Inferior parietal cortex (tissue), 1 donor: ENCODE data around the gene HSPBP1.
"Not testable (repeated sequence)": the region's sequence is repeated elsewhere in the genome, so short reads cannot be mapped to it uniquely, and the experiment has no call there.

Source experiments
- DNase-seq: peaks from one replicate; pipeline ENCODE4 v3.0.0-alpha.2; 2016; ENCODE audit errors: extremely low spot score

The HSPBP1 gene

GRCh38 chr19:55239004-55239403, 40.9 kb downstream of the HSPBP1 start:
- no peak for DNase-seq

GRCh38 chr19:55238030-55238429, 41.9 kb downstream of the HSPBP1 start:
- DNase-seq = no peak

- no peak for DNase-seq
Observed at GRCh38 chr19:55232986-55233385, 46.9 kb downstream of the HSPBP1 start.

DNA sequence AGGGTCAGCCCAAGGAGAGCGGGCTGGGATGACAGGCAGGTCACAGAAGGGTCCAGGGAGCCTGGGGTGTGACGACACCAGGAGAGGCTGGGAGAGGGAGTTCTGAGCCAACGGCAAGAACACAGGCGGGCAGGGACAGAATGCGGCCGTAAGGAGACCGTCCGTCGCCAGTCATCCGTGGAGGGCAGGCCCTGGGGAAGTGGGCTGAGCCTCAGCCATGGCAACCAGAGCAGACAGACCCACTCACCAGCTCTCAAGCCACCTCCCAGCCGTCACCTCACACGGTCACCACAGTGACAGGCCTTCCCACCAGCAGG, 47.7 kb downstream of the HSPBP1 start:
- no peak for DNase-seq

DNA sequence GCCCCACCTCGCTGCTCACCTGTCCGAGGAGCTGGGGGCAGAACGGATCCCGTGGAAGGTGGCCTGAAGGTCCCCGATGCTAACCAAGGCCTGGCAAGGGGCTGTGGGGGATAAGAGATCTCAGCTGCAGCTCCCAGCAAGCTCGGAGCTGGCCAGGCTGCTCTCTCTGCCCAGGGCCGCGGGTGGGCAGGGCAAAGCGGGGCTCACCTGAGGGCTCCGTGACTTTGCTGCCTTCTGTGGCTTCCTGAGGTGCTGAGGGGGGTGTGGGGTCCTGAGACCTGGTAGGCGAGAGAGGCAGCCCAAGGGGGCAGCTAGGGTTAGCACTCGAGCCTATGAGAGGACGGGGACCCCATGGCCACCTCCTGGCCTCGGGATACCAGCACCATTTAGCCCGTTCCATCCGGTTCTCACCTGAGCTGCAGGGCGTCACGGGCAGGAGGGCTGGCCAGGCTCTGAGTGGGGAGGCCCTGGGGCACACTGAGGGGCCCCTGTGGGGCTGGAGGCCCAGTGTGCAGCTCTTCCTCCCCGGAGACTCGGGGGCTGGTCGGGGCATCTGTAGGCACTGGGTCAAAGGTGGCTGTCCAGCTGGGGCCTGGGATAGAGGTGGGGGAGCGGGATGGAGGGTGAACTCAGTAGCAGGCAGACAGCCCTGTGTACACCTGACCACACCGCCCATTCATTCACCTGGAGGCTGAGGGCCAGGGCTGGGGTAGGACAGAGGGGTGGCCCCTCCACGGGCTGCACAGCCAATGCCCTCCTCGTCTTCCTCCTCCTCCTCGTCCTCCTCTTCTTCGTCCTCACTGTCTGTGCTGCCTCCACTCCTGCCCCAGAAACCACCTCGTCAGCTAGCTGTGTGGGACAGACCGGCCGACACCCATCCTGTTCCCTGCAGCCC, 48.3 kb downstream of the HSPBP1 start:
- no peak for DNase-seq

- no peak for DNase-seq
Observed at GRCh38 chr19:55230780-55231179, 49.1 kb downstream of the HSPBP1 start.

- no peak for DNase-seq
Observed at GRCh38 chr19:55230329-55230728, 49.6 kb downstream of the HSPBP1 start.

GRCh38 chr19:55229789-55230182, 50.1 kb downstream of the HSPBP1 start:
- DNase-seq = no peak

DNA sequence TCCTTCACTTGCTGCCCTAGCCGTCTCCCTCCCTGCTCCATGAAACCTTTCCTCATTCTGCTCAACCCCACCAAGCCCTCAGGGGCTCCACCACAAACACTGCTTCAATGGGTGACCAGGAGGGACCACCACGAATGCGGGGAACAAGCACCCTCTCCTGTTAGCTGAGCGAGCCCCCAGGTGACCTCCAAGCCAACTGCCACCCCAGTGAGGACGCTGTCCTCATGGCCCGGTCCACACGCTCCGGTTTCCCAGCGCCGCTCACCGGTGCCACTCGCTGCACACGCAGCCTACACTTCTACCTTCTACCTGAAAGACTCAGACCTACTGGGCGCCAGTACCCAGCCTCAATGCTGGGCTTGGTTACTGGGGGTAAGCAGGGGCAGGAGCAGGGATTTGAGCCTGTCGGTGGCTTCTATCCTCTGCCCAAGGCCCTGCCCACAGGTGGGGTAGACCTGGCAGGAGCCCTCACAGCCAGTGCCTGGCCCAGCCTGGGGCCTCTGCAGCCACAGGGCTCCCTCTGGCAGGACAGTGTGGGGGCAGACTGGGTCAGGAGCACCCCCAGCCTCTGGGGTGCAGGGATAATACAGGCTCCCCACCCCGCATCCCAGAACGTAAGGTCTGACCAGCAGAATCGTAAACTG, 50.6 kb downstream of the HSPBP1 start:
- DNase-seq = no peak

GRCh38 chr19:55228403-55229031, 51.4 kb downstream of the HSPBP1 start, which contains the start of gene TMEM86B:
Gene TMEM86B, minus strand, starts transcription at chr19:55228763. Its CDS starts 22 bp downstream, at chr19:55228741.
- no peak for DNase-seq

DNA sequence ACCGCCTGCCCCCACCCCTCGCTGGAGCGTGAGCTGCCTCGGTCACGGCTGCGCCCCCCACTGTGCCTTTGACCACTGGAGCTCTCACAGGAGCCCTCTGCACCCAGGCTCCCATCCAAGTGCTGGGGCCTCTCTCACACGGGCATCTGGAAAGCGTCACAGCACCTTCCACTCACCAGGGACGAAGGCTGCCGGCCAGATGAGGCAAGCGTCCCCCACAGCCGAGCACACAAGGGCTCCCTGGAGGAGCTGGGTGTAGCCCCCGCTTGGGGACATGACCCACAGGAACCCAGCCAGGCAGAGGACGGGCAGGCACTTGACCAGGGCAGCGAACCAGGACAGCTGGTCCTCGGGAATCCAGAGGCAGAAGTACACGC, 51.9 kb downstream of the HSPBP1 start:
- DNase-seq = no peak

- DNase-seq = no peak
Observed at GRCh38 chr19:55227241-55228014, 52.5 kb downstream of the HSPBP1 start.

DNA sequence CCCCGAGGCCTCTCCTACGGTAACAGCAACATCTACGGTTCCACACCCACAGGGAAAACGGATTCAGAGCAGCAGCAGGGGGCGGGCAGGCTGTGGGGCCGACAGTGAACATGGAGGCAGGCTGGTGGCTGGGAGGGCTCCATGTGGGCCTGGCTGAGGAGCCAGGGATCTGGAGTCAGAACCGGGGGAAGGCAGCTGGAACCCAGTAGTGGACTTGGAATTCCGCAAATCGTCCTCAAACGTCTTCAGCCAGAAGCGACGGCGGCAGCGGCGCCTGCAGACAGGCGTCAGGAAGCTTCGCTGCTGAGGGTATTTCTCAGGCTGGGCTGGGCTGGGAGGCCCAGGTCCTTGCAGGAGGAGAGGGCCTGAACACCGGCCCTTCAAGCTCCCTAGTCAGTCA, 53.1 kb downstream of the HSPBP1 start:
- no peak for DNase-seq

DNA sequence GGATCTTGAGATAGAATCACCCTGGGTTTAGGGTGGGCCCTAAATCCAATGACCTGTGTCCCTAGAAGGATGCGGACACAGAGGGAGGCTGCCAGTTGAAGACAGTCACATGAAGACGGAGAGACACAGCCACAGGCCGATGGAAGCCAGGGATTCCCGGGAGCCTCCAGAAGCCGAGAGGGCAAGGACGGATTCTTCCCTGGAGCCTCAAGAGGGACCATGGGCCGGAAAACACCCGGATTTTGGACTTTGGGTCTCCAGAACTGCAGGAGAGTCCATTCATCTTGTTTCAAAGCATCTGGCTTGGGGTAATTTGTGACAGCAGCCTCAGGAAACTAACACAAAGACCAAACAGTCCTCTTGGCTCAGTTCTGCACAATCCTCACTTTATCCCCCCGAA, 53.6 kb downstream of the HSPBP1 start:
- no peak for DNase-seq

- no peak for DNase-seq
Observed at GRCh38 chr19:55225415-55225958, 54.4 kb downstream of the HSPBP1 start.

GRCh38 chr19:55224679-55225414, 55.1 kb downstream of the HSPBP1 start:
- DNase-seq = not testable (repeated sequence)

GRCh38 chr19:55224038-55224665, 55.8 kb downstream of the HSPBP1 start:
- DNase-seq = no peak

- DNase-seq = no peak
Observed at GRCh38 chr19:55223291-55224037, 56.4 kb downstream of the HSPBP1 start.

- no peak for DNase-seq
Observed at GRCh38 chr19:55220525-55220924, 59.4 kb downstream of the HSPBP1 start.
